ENCODE data around the gene MAGI1. TPM values are rescaled to one million over a fixed set of nuclear protein-coding genes. Genes with fewer than 3 reads are reported as not detected.

Gene MAGI1
- total RNA-seq, 1 donor from 2014 or later: 18.7 TPM

DNA sequence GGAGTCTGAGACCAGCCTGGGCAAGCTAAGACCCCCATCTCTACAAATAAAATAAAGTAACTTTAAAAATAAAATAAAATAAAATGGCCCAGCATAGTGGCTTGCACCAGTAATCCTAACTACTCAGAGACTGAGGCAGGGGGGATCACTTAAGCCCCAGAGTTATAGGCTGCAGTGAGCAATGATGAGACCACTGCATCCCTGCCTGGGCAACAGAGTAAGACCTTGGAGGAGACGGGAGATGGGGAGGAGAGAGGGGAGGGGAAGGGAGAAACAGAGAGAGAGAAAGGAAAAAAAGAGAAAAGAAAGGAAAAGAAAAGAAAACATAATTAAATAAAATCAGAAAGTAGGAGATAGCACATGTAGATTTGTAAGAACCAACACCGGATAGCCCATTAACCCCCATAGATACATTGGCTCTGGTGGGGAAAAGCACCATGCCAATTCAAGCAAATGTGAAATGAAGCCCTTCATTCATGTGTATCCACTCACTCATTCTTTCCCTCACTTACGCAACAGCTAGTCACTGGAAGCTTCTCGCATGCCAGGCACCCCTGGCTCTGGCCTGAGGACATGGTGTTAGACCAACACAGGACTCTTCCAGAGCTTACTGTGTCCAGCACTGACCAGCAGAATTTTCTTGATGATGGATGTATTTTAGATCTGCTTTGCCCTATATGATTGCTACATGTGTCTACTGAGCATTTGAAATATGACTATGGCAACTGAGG, 183.2 kb downstream of the MAGI1 start:
- no peak overlapping the region for H3K4me3 Mint-ChIP-seq (ENCODE audit: unreplicated experiment)
- no peak overlapping the region for H3K27ac Mint-ChIP-seq (ENCODE audit: unreplicated experiment)
- H3K9me3 Mint-ChIP-seq (ENCODE audit: low read depth): peaks cover 8% of the 10 kb centered on the region
- TF ChIP-seq, protein P1, sequence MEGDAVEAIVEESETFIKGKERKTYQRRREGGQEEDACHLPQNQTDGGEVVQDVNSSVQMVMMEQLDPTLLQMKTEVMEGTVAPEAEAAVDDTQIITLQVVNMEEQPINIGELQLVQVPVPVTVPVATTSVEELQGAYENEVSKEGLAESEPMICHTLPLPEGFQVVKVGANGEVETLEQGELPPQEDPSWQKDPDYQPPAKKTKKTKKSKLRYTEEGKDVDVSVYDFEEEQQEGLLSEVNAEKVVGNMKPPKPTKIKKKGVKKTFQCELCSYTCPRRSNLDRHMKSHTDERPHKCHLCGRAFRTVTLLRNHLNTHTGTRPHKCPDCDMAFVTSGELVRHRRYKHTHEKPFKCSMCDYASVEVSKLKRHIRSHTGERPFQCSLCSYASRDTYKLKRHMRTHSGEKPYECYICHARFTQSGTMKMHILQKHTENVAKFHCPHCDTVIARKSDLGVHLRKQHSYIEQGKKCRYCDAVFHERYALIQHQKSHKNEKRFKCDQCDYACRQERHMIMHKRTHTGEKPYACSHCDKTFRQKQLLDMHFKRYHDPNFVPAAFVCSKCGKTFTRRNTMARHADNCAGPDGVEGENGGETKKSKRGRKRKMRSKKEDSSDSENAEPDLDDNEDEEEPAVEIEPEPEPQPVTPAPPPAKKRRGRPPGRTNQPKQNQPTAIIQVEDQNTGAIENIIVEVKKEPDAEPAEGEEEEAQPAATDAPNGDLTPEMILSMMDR (IDR thresholded peaks at IDR 0.05): no peak
- H3K4me1 Mint-ChIP-seq (ENCODE audit: low read depth): peaks cover 27% of the 10 kb centered on the region
- H3K27me3 Mint-ChIP-seq (ENCODE audit: low read depth): no peaks in the 10 kb centered on the region
- DNase-seq (ENCODE audit: low spot score): no peak
- H3K36me3 Mint-ChIP-seq (ENCODE audit: low read depth): peaks cover 3% of the 10 kb centered on the region

DNA sequence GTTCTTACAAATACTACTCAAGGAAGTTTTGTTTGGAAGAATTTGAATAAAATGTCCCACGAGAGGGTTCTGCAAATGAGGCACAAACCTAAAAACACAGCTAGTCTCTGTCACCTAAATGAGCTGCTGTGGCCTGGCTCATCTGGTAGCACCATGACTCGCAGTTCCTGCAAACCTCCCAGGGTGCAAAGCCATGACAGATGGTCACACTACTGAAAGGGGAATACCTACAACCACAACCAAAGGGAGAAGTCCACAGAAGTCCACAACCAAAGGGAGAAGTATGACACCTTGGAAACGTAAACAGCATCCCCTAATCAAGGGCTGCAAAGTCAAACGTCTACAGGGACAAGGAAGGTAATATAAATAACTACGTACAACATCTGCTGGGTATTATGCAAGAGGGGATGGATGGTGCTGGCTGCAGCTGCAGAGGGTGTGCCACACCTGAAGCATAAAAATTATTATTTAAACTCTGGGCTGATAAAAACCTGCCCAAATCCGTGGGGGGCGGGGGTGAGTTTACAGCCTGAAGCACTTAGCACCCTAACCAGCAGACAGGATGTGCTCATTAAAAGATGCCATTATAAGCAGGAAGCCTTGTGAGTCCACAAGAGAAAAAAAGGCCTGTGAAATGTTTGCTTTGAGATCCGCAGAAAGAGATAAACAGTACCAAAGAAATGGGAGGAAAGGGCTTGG, 184.0 kb downstream of the MAGI1 start:
- H3K4me3 Mint-ChIP-seq (ENCODE audit: unreplicated experiment): no peak overlapping the region

DNA sequence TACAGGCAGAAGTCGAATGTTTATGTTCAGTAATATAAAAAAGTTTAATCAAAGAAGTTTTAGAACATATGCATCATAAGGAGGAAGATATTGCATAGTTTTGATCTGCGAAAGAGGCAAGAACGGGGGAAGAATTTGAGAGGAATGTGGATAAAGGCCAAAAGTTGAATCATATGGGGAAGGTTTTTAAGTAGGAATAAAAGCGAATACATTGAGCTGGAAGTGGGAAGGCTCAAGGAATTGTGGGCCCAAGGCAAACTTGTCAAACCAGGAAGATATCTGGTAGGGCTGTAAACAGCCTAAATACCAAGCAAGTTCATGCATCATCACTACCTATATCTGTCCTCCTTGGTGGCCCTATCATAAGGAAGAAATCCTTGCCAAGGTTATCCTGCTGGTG, 186.9 kb downstream of the MAGI1 start:
- DNase-seq (ENCODE audit: low spot score): no peak
- Mint-ChIP-seq H3K4me1 (ENCODE audit: low read depth) (peaks cover 32% of the 10 kb centered on the region), H3K27ac (ENCODE audit: unreplicated experiment) (peak overlapping the region; percentile 43)

More for the DNA sequence above, 184.0 kb downstream of the MAGI1 start:
- H3K9me3 Mint-ChIP-seq (ENCODE audit: low read depth): peaks cover 8% of the 10 kb centered on the region
- TF ChIP-seq, protein P1 (IDR thresholded peaks at IDR 0.05): no peak
- peaks cover 3% of the 10 kb centered on the region for H3K36me3 Mint-ChIP-seq (ENCODE audit: low read depth)
- peaks cover 28% of the 10 kb centered on the region for H3K4me1 Mint-ChIP-seq (ENCODE audit: low read depth)
- DNase-seq (ENCODE audit: low spot score): no peak
- peak overlapping the region; percentile 43 for H3K27ac Mint-ChIP-seq (ENCODE audit: unreplicated experiment)
- no peaks in the 10 kb centered on the region for H3K27me3 Mint-ChIP-seq (ENCODE audit: low read depth)

DNA sequence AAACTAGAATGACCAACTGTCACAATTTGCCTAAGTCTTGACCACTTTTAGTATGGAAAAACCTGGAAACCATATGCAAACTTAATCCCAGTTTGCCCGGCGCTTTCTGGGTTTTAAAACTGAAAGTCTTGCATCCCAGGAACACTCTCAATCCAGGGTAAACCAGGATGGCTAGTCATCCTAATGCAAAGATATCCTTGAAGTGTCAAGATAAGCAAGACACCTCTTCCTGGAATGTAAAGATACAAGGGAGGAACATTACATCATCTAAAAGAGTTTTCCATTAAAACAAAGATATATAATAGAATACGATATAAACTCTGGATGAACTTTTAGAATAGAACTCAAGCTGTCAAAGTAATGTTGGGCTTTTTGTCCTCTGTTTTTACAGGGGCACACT, 188.5 kb downstream of the MAGI1 start:
- no peak overlapping the region for H3K4me3 Mint-ChIP-seq (ENCODE audit: unreplicated experiment)
- TF ChIP-seq, protein P1 (IDR thresholded peaks at IDR 0.05): no peak
- DNase-seq (ENCODE audit: low spot score): no peak
- peaks cover 33% of the 10 kb centered on the region for H3K4me1 Mint-ChIP-seq (ENCODE audit: low read depth)
- no peaks in the 10 kb centered on the region for H3K9me3 Mint-ChIP-seq (ENCODE audit: low read depth)
- no peaks in the 10 kb centered on the region for H3K36me3 Mint-ChIP-seq (ENCODE audit: low read depth)
- H3K27me3 Mint-ChIP-seq (ENCODE audit: low read depth): no peaks in the 10 kb centered on the region
- H3K27ac Mint-ChIP-seq (ENCODE audit: unreplicated experiment): no peak overlapping the region

More for the DNA sequence above, 186.9 kb downstream of the MAGI1 start:
- H3K27me3 Mint-ChIP-seq (ENCODE audit: low read depth): no peaks in the 10 kb centered on the region
- H3K4me3 Mint-ChIP-seq (ENCODE audit: unreplicated experiment): no peak overlapping the region
- no peaks in the 10 kb centered on the region for H3K9me3 Mint-ChIP-seq (ENCODE audit: low read depth)
- TF ChIP-seq, protein P1 (IDR thresholded peaks at IDR 0.05): no peak
- H3K36me3 Mint-ChIP-seq (ENCODE audit: low read depth): no peaks in the 10 kb centered on the region

DNA sequence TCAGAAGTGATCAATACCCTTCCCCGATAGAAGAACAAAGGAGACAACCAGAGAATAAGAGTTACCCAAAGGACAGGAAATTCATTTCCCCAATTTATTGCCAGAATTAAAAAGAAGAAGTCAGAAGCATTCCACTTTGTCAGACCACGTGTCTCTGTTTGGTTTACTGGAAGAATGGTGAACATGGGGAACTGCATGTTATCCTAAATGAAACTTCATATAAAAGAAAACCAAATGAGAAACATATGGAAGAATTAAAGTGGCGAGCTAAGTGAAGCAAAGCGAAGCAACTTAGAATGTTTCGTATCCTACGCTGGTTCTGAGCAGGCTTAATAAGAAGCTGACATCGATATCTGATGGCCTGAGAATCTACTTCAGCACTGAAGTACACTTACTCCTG, 190.7 kb downstream of the MAGI1 start:
- Mint-ChIP-seq H3K9me3 (ENCODE audit: low read depth) (peaks cover 2% of the 10 kb centered on the region), H3K4me1 (ENCODE audit: low read depth) (peaks cover 37% of the 10 kb centered on the region), H3K27ac (ENCODE audit: unreplicated experiment) (no peak overlapping the region), H3K36me3 (ENCODE audit: low read depth) (no peaks in the 10 kb centered on the region), H3K27me3 (ENCODE audit: low read depth) (no peaks in the 10 kb centered on the region), H3K4me3 (ENCODE audit: unreplicated experiment) (no peak overlapping the region)
- DNase-seq (ENCODE audit: low spot score): no peak
- TF ChIP-seq, protein P1 (IDR thresholded peaks at IDR 0.05): no peak
